HepG2 (cell line): Measurements from ENCODE around the gene DYNC1LI2. TPM values are rescaled to one million over a fixed set of nuclear protein-coding genes. Genes with fewer than 3 reads are reported as not detected.

ENCODE experiments used
- AFF4 ChIP-seq: sonication (generic); formaldehyde crosslinking; IDR thresholded peaks from 2 replicates; pipeline ENCODE4 v1.4.0; 2020; ENCODE audit warnings: missing genetic modification reagents
- GRHL1 ChIP-seq: sonication (generic); formaldehyde crosslinking; conservative IDR thresholded peaks from 2 replicates; pipeline ENCODE4 v1.8.0; 2022; ENCODE audit warnings: missing genetic modification reagents
- HOXA3 ChIP-seq: sonication (generic); formaldehyde crosslinking; IDR thresholded peaks from 2 replicates; pipeline ENCODE4 v1.5.0; 2020; ENCODE audit warnings: missing genetic modification reagents
- HOXA5 ChIP-seq: sonication (generic); formaldehyde crosslinking; IDR thresholded peaks from 2 replicates; pipeline ENCODE4 v1.4.0; 2020; ENCODE audit warnings: missing genetic modification reagents
- IRX3 ChIP-seq: sonication (generic); formaldehyde crosslinking; IDR thresholded peaks from 2 replicates; pipeline ENCODE4 v1.8.1; 2023; ENCODE audit warnings: mild to moderate bottlenecking, low read depth, missing genetic modification reagents, borderline replicate concordance
- MATR3 ChIP-seq: sonication (generic); formaldehyde crosslinking; IDR thresholded peaks from 2 replicates; pipeline ENCODE4 v1.4.0; 2020; ENCODE audit warnings: missing genetic modification reagents
- NR2F6 ChIP-seq, 2 experiments: IDR thresholded peaks; 2 replicates each; pipeline ENCODE4 v1.6.1; 2016; ENCODE audit warnings: antibody characterized with exemption in 1 of 2, mild to moderate bottlenecking in 1 of 2
- PRMT3 ChIP-seq: sonication (generic); formaldehyde crosslinking; IDR thresholded peaks from 2 replicates; pipeline ENCODE4 v1.8.1; 2022; ENCODE audit warnings: low read depth, mild to moderate bottlenecking, moderate library complexity, missing genetic modification reagents, borderline replicate concordance
- RNF219 ChIP-seq: sonication (generic); formaldehyde crosslinking; IDR thresholded peaks from 2 replicates; pipeline ENCODE4 v1.5.0; 2020; ENCODE audit warnings: mild to moderate bottlenecking, missing genetic modification reagents
- SSRP1 ChIP-seq: IDR thresholded peaks from 2 replicates; pipeline ENCODE4 v1.6.1; 2016; ENCODE audit warnings: control low read depth
- TBP ChIP-seq: sonication (generic); formaldehyde crosslinking; IDR thresholded peaks from 2 replicates; pipeline ENCODE4 v1.5.0; 2020; ENCODE audit warnings: missing genetic modification reagents
- U2AF2 ChIP-seq: fragments of 200-400 bp; formaldehyde crosslinking; IDR thresholded peaks from 2 replicates; pipeline ENCODE4 v1.6.1; 2017; ENCODE audit warnings: low read depth, mild to moderate bottlenecking, low read length
- ZFP1 ChIP-seq: IDR thresholded peaks from 2 replicates; pipeline ENCODE4 v1.6.1; 2016
- ZFP37 ChIP-seq: sonication (generic); formaldehyde crosslinking; IDR thresholded peaks from 2 replicates; pipeline ENCODE4 v1.4.0; 2020; ENCODE audit warnings: missing genetic modification reagents, borderline replicate concordance
- ZNF296 ChIP-seq: sonication (generic); formaldehyde crosslinking; conservative IDR thresholded peaks from 2 replicates; pipeline ENCODE4 v1.5.0; 2020; ENCODE audit warnings: mild to moderate bottlenecking, missing genetic modification reagents
- ZNF549 ChIP-seq: sonication (generic); formaldehyde crosslinking; IDR thresholded peaks from 2 replicates; pipeline ENCODE4 v1.5.0; 2020; ENCODE audit warnings: missing genetic modification reagents
- ZNF556 ChIP-seq: sonication (generic); formaldehyde crosslinking; IDR thresholded peaks from 2 replicates; pipeline ENCODE4 v1.4.0; 2020; ENCODE audit warnings: mild to moderate bottlenecking, missing genetic modification reagents, borderline replicate concordance
- ZNF563 ChIP-seq: sonication (generic); formaldehyde crosslinking; IDR thresholded peaks from 2 replicates; pipeline ENCODE4 v1.8.0; 2022; ENCODE audit warnings: mild to moderate bottlenecking, moderate library complexity, missing genetic modification reagents
- ZNF773 ChIP-seq: sonication (generic); formaldehyde crosslinking; IDR thresholded peaks from 2 replicates; pipeline ENCODE4 v1.4.0; 2020; ENCODE audit warnings: missing genetic modification reagents, borderline replicate concordance
- ZSCAN29 ChIP-seq: sonication (generic); formaldehyde crosslinking; conservative IDR thresholded peaks from 2 replicates; pipeline ENCODE4 v1.4.0; 2020; ENCODE audit warnings: mild to moderate bottlenecking, missing genetic modification reagents
- polyA plus RNA-seq, 8 experiments: library from polyadenylated mRNA; depleted of rRNA in 3 of 8; stranded (reverse) in 7 of 8; unstranded in 1 of 8; fragments of >200 nt; fragmentation: Illumina TruSeq in 4 of 8; extraction: Trizol in 4 of 8; gene quantifications; 2 replicates each; pipeline versions ENCODE4 v1.2.1 to v1.2.3, GENCODE V29; 2011 to 2016; ENCODE audit warnings: low read depth in 4 of 8, missing spikeins in 1 of 8, mixed read lengths in 1 of 8; ENCODE audit not compliant: insufficient read depth in 1 of 8
- total RNA-seq, 5 experiments: library from RNA; depleted of rRNA; stranded (reverse); fragments of >200 nt; fragmentation: Illumina TruSeq; extraction: Trizol; gene quantifications; 2 replicates each; pipeline ENCODE4 v1.2.3, GENCODE V29; 2016; ENCODE audit warnings: low read depth in 1 of 5
- TF ChIP-seq, protein P1 (sequence below): sonication (generic); formaldehyde crosslinking; IDR thresholded peaks from 2 replicates; pipeline ENCODE4 v1.4.0; 2020; ENCODE audit warnings: missing genetic modification reagents

DYNC1LI2 gene
- total and polyA plus RNA-seq, 2 of the 13 experiments (the other 11 are each of a cell fraction or from before 2014, with no cell fraction given), result 65.5 to 135 TPM

GRCh38 chr16:66751303-66751991, at the start of gene DYNC1LI2 (continued):
- TF ChIP-seq PRMT3 (CRISPR knock-in tag) (no peak), ZNF549 (CRISPR knock-in tag) (no peak), GRHL1 (CRISPR knock-in tag) (no peak), SSRP1 (CRISPR knock-in tag) (no peak), ZSCAN29 (CRISPR knock-in tag) (no peak; the same call in 1 of the 2 replicates), ZFP1 (CRISPR knock-in tag) (no peak), IRX3 (CRISPR knock-in tag) (no peak), U2AF2 (no peak), HOXA5 (CRISPR knock-in tag) (no peak; the same call in 1 of the 2 replicates), HOXA3 (CRISPR knock-in tag) (peak; percentile 68; the same call in 1 of the 2 replicates), RNF219 (CRISPR knock-in tag) (no peak), NR2F6 (IDR thresholded peaks at IDR 0.05) (no peak), NR2F6 (CRISPR knock-in tag; IDR thresholded peaks at IDR 0.05) (no peak), ZNF296 (CRISPR knock-in tag) (no peak), TBP (no peak), AFF4 (no peak), ZNF556 (CRISPR knock-in tag) (0 out of 2 replicates have a peak, but pooled peaks have one; percentile 22), ZFP37 (no peak), ZNF773 (CRISPR knock-in tag) (0 out of 2 replicates have a peak, but pooled peaks have one; percentile 23), MATR3 (CRISPR knock-in tag) (no peak), ZNF563 (CRISPR knock-in tag) (peak; percentile 88)
- TF ChIP-seq, protein P1, sequence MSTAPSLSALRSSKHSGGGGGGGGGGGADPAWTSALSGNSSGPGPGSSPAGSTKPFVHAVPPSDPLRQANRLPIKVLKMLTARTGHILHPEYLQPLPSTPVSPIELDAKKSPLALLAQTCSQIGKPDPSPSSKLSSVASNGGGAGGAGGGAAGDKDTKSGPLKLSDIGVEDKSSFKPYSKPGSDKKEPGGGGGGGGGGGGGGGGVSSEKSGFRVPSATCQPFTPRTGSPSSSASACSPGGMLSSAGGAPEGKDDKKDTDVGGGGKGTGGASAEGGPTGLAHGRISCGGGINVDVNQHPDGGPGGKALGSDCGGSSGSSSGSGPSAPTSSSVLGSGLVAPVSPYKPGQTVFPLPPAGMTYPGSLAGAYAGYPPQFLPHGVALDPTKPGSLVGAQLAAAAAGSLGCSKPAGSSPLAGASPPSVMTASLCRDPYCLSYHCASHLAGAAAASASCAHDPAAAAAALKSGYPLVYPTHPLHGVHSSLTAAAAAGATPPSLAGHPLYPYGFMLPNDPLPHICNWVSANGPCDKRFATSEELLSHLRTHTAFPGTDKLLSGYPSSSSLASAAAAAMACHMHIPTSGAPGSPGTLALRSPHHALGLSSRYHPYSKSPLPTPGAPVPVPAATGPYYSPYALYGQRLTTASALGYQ (CRISPR knock-in tag), result no peak
